ENCODE results near the gene HSD17B12. TPM values are rescaled to one million over a fixed set of nuclear protein-coding genes. Genes with fewer than 3 reads are reported as not detected.

The HSD17B12 gene
- total RNA-seq, 1 donor: 122 TPM

DNA sequence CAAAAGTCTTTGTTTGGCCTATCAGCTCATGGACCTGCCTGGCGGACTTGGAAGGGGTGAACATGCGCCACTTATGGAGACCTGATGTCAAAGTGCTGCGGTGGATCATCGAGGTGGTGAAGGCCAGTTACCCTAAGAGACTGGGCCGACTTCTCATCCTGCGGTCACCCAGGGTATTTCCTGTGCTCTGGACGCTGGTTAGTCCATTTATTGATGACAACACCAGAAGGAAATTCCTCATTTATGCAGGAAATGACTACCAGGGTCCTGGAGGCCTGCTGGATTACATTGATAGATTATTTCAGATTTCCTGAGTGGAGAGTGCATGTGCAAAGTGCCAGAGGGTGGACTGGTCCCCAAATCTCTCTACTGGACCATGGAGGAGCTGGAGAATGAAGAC, 218.0 kb downstream of the HSD17B12 start:
- no peaks in the 10 kb centered on the region for H4K20me1 ChIP-seq (ENCODE audit: insufficient read depth, low read length)
- H3K9me3 ChIP-seq (ENCODE audit: low read depth, low read length): no peaks in the 10 kb centered on the region
- no peak for DNase-seq (ENCODE audit: insufficient read length, low spot score, missing footprints)
- no peak overlapping the region for H3K4me3 ChIP-seq (ENCODE audit: insufficient read depth, low read length)
- H3K27ac ChIP-seq (ENCODE audit: low read depth, low read length): no peak overlapping the region
- H3K4me2 ChIP-seq (ENCODE audit: insufficient read depth, low read length): no peak overlapping the region
- peaks cover 32% of the 10 kb centered on the region for H3K36me3 ChIP-seq (ENCODE audit: insufficient read depth, low read length)
- H3K79me2 ChIP-seq (ENCODE audit: insufficient read depth, low read length): no peaks in the 10 kb centered on the region
- TF ChIP-seq, protein P1, sequence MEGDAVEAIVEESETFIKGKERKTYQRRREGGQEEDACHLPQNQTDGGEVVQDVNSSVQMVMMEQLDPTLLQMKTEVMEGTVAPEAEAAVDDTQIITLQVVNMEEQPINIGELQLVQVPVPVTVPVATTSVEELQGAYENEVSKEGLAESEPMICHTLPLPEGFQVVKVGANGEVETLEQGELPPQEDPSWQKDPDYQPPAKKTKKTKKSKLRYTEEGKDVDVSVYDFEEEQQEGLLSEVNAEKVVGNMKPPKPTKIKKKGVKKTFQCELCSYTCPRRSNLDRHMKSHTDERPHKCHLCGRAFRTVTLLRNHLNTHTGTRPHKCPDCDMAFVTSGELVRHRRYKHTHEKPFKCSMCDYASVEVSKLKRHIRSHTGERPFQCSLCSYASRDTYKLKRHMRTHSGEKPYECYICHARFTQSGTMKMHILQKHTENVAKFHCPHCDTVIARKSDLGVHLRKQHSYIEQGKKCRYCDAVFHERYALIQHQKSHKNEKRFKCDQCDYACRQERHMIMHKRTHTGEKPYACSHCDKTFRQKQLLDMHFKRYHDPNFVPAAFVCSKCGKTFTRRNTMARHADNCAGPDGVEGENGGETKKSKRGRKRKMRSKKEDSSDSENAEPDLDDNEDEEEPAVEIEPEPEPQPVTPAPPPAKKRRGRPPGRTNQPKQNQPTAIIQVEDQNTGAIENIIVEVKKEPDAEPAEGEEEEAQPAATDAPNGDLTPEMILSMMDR (IDR thresholded peaks at IDR 0.05; ENCODE audit: extremely low read depth, low read depth, low read length): no peak
- no peaks in the 10 kb centered on the region for H3K27me3 ChIP-seq (ENCODE audit: insufficient read depth, low read length)
- no peaks in the 10 kb centered on the region for H3K4me1 ChIP-seq (ENCODE audit: insufficient read depth, low read length)
- no peak overlapping the region for H2AFZ ChIP-seq (ENCODE audit: low read length)

DNA sequence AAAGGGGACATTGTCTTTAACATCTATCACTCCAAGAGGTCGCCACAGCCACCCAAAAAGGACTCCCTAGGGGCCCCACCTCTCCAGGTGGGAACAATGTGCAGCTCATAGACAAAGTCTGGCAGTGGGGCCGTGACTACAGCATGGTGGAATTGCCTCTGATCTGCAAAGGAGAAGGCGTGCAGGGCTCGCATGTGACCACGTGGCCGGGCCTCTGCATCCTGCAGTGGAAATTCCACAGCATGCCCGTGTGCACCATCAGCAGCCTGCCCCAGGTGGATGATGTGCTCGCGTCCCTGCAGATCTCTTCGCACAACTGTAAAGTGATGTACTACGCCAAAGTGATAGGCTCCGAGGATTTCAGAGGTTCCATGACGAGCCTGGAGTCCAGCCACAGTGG, 218.6 kb downstream of the HSD17B12 start:
- Histone ChIP-seq H3K36me3 (ENCODE audit: insufficient read depth, low read length) (peaks cover 27% of the 10 kb centered on the region), H4K20me1 (ENCODE audit: insufficient read depth, low read length) (no peaks in the 10 kb centered on the region), H3K27me3 (ENCODE audit: insufficient read depth, low read length) (no peaks in the 10 kb centered on the region), H3K4me2 (ENCODE audit: insufficient read depth, low read length) (no peak overlapping the region), H3K79me2 (ENCODE audit: insufficient read depth, low read length) (no peaks in the 10 kb centered on the region), H3K27ac (ENCODE audit: low read depth, low read length) (no peak overlapping the region), H2AFZ (ENCODE audit: low read length) (no peak overlapping the region), H3K4me3 (ENCODE audit: insufficient read depth, low read length) (no peak overlapping the region), H3K9me3 (ENCODE audit: low read depth, low read length) (no peaks in the 10 kb centered on the region), H3K4me1 (ENCODE audit: insufficient read depth, low read length) (no peaks in the 10 kb centered on the region)
- TF ChIP-seq, protein P1 (IDR thresholded peaks at IDR 0.05; ENCODE audit: extremely low read depth, low read depth, low read length): no peak
- no peak for DNase-seq (ENCODE audit: insufficient read length, low spot score, missing footprints)

DNA sequence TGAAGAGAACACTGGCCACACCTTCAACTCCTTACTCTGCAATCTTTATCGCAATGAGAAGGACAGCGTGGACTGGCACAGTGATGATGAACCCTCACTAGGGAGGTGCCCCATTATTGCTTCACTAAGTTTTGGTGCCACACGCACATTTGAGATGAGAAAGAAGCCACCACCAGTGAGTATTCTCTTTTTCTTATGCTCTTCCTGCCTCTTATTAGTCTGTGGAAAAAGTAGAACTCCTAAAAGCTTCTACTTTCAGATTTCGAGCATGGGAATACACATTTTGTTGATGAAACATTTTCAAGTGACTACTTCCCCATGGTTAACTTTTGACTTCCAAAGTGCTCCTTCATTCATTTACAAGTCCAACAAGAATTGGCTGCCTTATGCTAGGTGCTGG, 221.0 kb downstream of the HSD17B12 start:
- DNase-seq (ENCODE audit: insufficient read length, low spot score, missing footprints): no peak
- no peaks in the 10 kb centered on the region for H3K79me2 ChIP-seq (ENCODE audit: insufficient read depth, low read length)
- peaks cover 25% of the 10 kb centered on the region for H3K36me3 ChIP-seq (ENCODE audit: insufficient read depth, low read length)
- no peaks in the 10 kb centered on the region for H3K27me3 ChIP-seq (ENCODE audit: insufficient read depth, low read length)
- TF ChIP-seq, protein P1 (IDR thresholded peaks at IDR 0.05; ENCODE audit: extremely low read depth, low read depth, low read length): no peak
- no peak overlapping the region for H3K4me3 ChIP-seq (ENCODE audit: insufficient read depth, low read length)
- no peak overlapping the region for H3K27ac ChIP-seq (ENCODE audit: low read depth, low read length)
- H3K4me2 ChIP-seq (ENCODE audit: insufficient read depth, low read length): no peak overlapping the region
- H2AFZ ChIP-seq (ENCODE audit: low read length): no peak overlapping the region
- H4K20me1 ChIP-seq (ENCODE audit: insufficient read depth, low read length): no peaks in the 10 kb centered on the region
- H3K9me3 ChIP-seq (ENCODE audit: low read depth, low read length): no peaks in the 10 kb centered on the region
- H3K4me1 ChIP-seq (ENCODE audit: insufficient read depth, low read length): peaks cover 8% of the 10 kb centered on the region

DNA sequence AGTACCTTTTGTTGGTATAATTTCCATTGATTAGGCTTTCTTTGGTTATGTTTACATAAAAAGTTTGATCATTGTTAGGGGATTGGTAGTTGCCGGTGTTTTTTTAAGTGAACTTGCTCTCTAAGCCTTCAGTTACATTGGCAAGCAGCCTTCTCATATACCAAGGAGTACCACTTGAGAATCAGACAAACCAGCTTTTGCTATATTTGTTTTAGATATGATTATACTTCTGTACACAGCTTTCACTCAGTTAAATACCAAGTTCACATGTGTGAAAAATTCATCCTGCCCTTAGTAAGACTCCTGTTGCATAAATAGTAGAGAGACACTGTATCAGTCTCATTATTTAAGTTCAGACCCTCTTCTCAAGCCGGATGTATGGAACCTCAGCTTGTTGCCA, 222.5 kb downstream of the HSD17B12 start:
- Histone ChIP-seq H2AFZ (ENCODE audit: low read length) (no peak overlapping the region), H4K20me1 (ENCODE audit: insufficient read depth, low read length) (peaks cover 1% of the 10 kb centered on the region), H3K27me3 (ENCODE audit: insufficient read depth, low read length) (no peaks in the 10 kb centered on the region), H3K4me1 (ENCODE audit: insufficient read depth, low read length) (peaks cover 8% of the 10 kb centered on the region), H3K36me3 (ENCODE audit: insufficient read depth, low read length) (peaks cover 16% of the 10 kb centered on the region), H3K79me2 (ENCODE audit: insufficient read depth, low read length) (peaks cover 3% of the 10 kb centered on the region), H3K27ac (ENCODE audit: low read depth, low read length) (no peak overlapping the region), H3K4me2 (ENCODE audit: insufficient read depth, low read length) (no peak overlapping the region), H3K4me3 (ENCODE audit: insufficient read depth, low read length) (no peak overlapping the region), H3K9me3 (ENCODE audit: low read depth, low read length) (no peaks in the 10 kb centered on the region)
- TF ChIP-seq, protein P1 (IDR thresholded peaks at IDR 0.05; ENCODE audit: extremely low read depth, low read depth, low read length): no peak
- DNase-seq (ENCODE audit: insufficient read length, low spot score, missing footprints): no peak

Measured in osteoblast (primary cell).